Neuronal stem cell (in vitro differentiated cells): ENCODE results near the gene GRIA4.

Experiments
- DNase-seq: peaks from one replicate; pipeline ENCODE4 v3.0.0-alpha.2; 2013; ENCODE audit warnings: low spot score
- H2AFZ ChIP-seq: one replicate; pipeline ENCODE4 v1.6.1; 2013; ENCODE audit warnings: mild to moderate bottlenecking, low read length, inconsistent platforms
- H2AK5ac ChIP-seq: 2 replicates; pipeline ENCODE4 v1.6.1; 2013; ENCODE audit warnings: low read depth, mild to moderate bottlenecking, inconsistent platforms, low read length, moderate library complexity, mixed read lengths
- H2BK120ac ChIP-seq: 2 replicates; pipeline ENCODE4 v1.6.1; 2013; ENCODE audit warnings: low read depth, mild to moderate bottlenecking, inconsistent platforms, low read length, moderate library complexity, mixed read lengths
- H2BK12ac ChIP-seq: one replicate; pipeline ENCODE4 v1.6.1; 2013; ENCODE audit warnings: low read length, inconsistent platforms
- H2BK15ac ChIP-seq: 2 replicates; pipeline ENCODE4 v1.6.1; 2013; ENCODE audit warnings: mild to moderate bottlenecking, low read length, inconsistent platforms, mixed read lengths
- H2BK5ac ChIP-seq: one replicate; pipeline ENCODE4 v1.6.1; 2013; ENCODE audit warnings: inconsistent platforms, mild to moderate bottlenecking, low read length, moderate library complexity
- H3K14ac ChIP-seq: one replicate; pipeline ENCODE4 v1.6.1; 2013; ENCODE audit warnings: low read length, inconsistent platforms
- H3K18ac ChIP-seq: 2 replicates; pipeline ENCODE4 v1.6.1; 2013; ENCODE audit warnings: low read length, inconsistent platforms
- H3K23ac ChIP-seq: 2 replicates; pipeline ENCODE4 v1.6.1; 2013; ENCODE audit warnings: low read depth, mild to moderate bottlenecking, mixed read lengths, low read length, inconsistent platforms; ENCODE audit not compliant: poor library complexity
- H3K27ac ChIP-seq: replicated peaks from 3 replicates; pipeline ENCODE4 v1.5.1; 2013; ENCODE audit warnings: low read length, inconsistent platforms
- H3K27me3 ChIP-seq, 3 experiments: 2 replicates each; pipeline ENCODE4 v1.6.1; 2013; ENCODE audit warnings: low read length in 3 of 3, mild to moderate bottlenecking in 2 of 3, inconsistent platforms in 1 of 3, low read depth in 1 of 3, mixed read lengths in 1 of 3, moderate library complexity in 1 of 3; ENCODE audit not compliant: control insufficient read depth in 3 of 3, insufficient read depth in 3 of 3
- H3K36me3 ChIP-seq, 2 donors: replicated peaks in 1 of 2; 2 replicates each; pipeline ENCODE4 v1.6.1; 2013; ENCODE audit warnings: low read length in 2 of 2; ENCODE audit not compliant: control insufficient read depth in 2 of 2, insufficient read depth in 2 of 2
- H3K4ac ChIP-seq: 2 replicates; pipeline ENCODE4 v1.6.1; 2013; ENCODE audit warnings: inconsistent platforms, mild to moderate bottlenecking, low read length, moderate library complexity
- H3K4me1 ChIP-seq, 2 donors: 1 replicate in 1 of 2; 2 replicates in 1 of 2; pipeline ENCODE4 v1.6.1; 2013; ENCODE audit warnings: low read length in 2 of 2, low read depth in 1 of 2; ENCODE audit not compliant: control insufficient read depth in 2 of 2, insufficient read depth in 1 of 2
- H3K4me2 ChIP-seq: one replicate; pipeline ENCODE4 v1.6.1; 2013; ENCODE audit warnings: mild to moderate bottlenecking, low read length, inconsistent platforms; ENCODE audit not compliant: insufficient read depth, poor library complexity, severe bottlenecking
- H3K4me3 ChIP-seq, 2 donors: 2 replicates each; pipeline ENCODE4 v1.5.1; 2013; ENCODE audit warnings: low read length in 2 of 2, mild to moderate bottlenecking in 2 of 2, inconsistent platforms in 1 of 2, moderate library complexity in 1 of 2
- H3K79me1 ChIP-seq: one replicate; pipeline ENCODE4 v1.6.1; 2013; ENCODE audit warnings: low read depth, mild to moderate bottlenecking, inconsistent platforms, low read length, moderate library complexity
- H3K9ac ChIP-seq: one replicate; pipeline ENCODE4 v1.6.1; 2013; ENCODE audit warnings: mild to moderate bottlenecking, low read depth, low read length, inconsistent platforms; ENCODE audit not compliant: poor library complexity
- H3K9me3 ChIP-seq, 2 donors: replicated peaks in 1 of 2; 2 replicates each; pipeline versions ENCODE3 to v1.6.1; 2013; ENCODE audit warnings: low read length in 2 of 2, mild to moderate bottlenecking in 2 of 2, inconsistent platforms in 1 of 2, low read depth in 1 of 2, mixed read lengths in 1 of 2, moderate library complexity in 1 of 2; ENCODE audit not compliant: control insufficient read depth in 2 of 2, insufficient read depth in 1 of 2
- H4K8ac ChIP-seq: one replicate; pipeline ENCODE4 v1.6.1; 2013; ENCODE audit warnings: low read depth, mild to moderate bottlenecking, inconsistent platforms, low read length, moderate library complexity
- H4K91ac ChIP-seq: one replicate; pipeline ENCODE4 v1.6.1; 2013; ENCODE audit warnings: low read length, low read depth, mild to moderate bottlenecking, inconsistent platforms; ENCODE audit not compliant: poor library complexity
- WGBS, 2 donors: extraction: QIAGEN DNeasy Blood & Tissue Kit; methylation state at CpG; one replicate each; pipeline ENCODE4 v1.1.7; 2013; ENCODE audit warnings: missing lambda C conversion rate in 2 of 2, mixed read lengths in 1 of 2; ENCODE audit not compliant: insufficient read length in 2 of 2, insufficient replicate concordance in 1 of 2; ENCODE audit errors: extremely low coverage in 2 of 2; 5-methylcytosine and 5-hydroxymethylcytosine counted together

Gene GRIA4

GRCh38 chr11:105834461-105834860 lies 224.6 kb downstream of the GRIA4 start:
- Histone ChIP-seq H3K9ac (no peak overlapping the region), H4K8ac (no peak overlapping the region), H2BK5ac (no peak overlapping the region), H3K9me3 (no peaks in the 10 kb centered on the region), H3K36me3 (no peaks in the 10 kb centered on the region), H3K18ac (no peak overlapping the region), H2BK12ac (no peak overlapping the region), H2AK5ac (no peak overlapping the region), H2BK120ac (no peak overlapping the region), H3K4me1 (no peaks in the 10 kb centered on the region), H3K79me1 (no peaks in the 10 kb centered on the region), H3K4ac (no peak overlapping the region), H3K4me3 (no peak overlapping the region), H2AFZ (no peak overlapping the region), H3K27me3 (no peaks in the 10 kb centered on the region), H4K91ac (no peak overlapping the region), H3K23ac (no peak overlapping the region), H3K27ac (no peak overlapping the region), H3K14ac (no peak overlapping the region), H2BK15ac (no peak overlapping the region), H3K4me2 (no peak overlapping the region)
- no peak for DNase-seq
- WGBS, 2 donors: no CpG with 5 or more reads among the region's 1 CpG

- Histone ChIP-seq H3K36me3 (no peaks in the 10 kb centered on the region), H3K27ac (no peak overlapping the region), H2BK15ac (no peak overlapping the region), H3K14ac (no peak overlapping the region), H3K4me3 (no peak overlapping the region), H3K9ac (no peak overlapping the region), H3K27me3 (no peaks in the 10 kb centered on the region), H3K18ac (no peak overlapping the region), H3K23ac (no peak overlapping the region), H4K91ac (no peak overlapping the region), H3K9me3 (no peaks in the 10 kb centered on the region), H3K4me2 (no peak overlapping the region), H2AFZ (no peak overlapping the region), H4K8ac (no peak overlapping the region), H2BK120ac (no peak overlapping the region), H2BK5ac (no peak overlapping the region), H3K4ac (no peak overlapping the region), H3K4me1 (no peaks in the 10 kb centered on the region), H3K79me1 (no peaks in the 10 kb centered on the region), H2BK12ac (no peak overlapping the region), H2AK5ac (no peak overlapping the region)
- DNase-seq: no peak
- WGBS, 2 donors: no CpG with 5 or more reads among the region's 4 CpGs
Observed at GRCh38 chr11:105838668-105839384, 229.0 kb downstream of the GRIA4 start.

- H2AFZ ChIP-seq: no peak overlapping the region
Observed at GRCh38 chr11:105840391-105840790, 230.5 kb downstream of the GRIA4 start.

GRCh38 chr11:105852403-105852802 lies 242.5 kb downstream of the GRIA4 start:
- Histone ChIP-seq H3K27ac (no peak overlapping the region), H3K36me3 (no peaks in the 10 kb centered on the region), H3K9me3 (no peaks in the 10 kb centered on the region), H4K8ac (no peak overlapping the region), H3K4me3 (no peak overlapping the region), H3K14ac (no peak overlapping the region), H2BK5ac (no peak overlapping the region), H4K91ac (no peak overlapping the region), H3K4me1 (no peaks in the 10 kb centered on the region), H3K23ac (no peak overlapping the region), H3K79me1 (no peaks in the 10 kb centered on the region), H2BK12ac (no peak overlapping the region), H2BK120ac (no peak overlapping the region), H3K4me2 (no peak overlapping the region), H2AK5ac (no peak overlapping the region), H2AFZ (no peak overlapping the region), H3K27me3 (no peaks in the 10 kb centered on the region), H3K18ac (no peak overlapping the region), H2BK15ac (no peak overlapping the region), H3K9ac (no peak overlapping the region), H3K4ac (no peak overlapping the region)
- WGBS, 2 donors: no CpG with 5 or more reads among the region's 3 CpGs
- no peak for DNase-seq

More at GRCh38 chr11:105840391-105840790, 230.5 kb downstream of the GRIA4 start:
- H3K79me1 ChIP-seq: no peaks in the 10 kb centered on the region
- no peaks in the 10 kb centered on the region for H3K27me3 ChIP-seq
- H3K4ac ChIP-seq: no peak overlapping the region
- no peak overlapping the region for H2BK5ac ChIP-seq
- H3K4me1 ChIP-seq: no peaks in the 10 kb centered on the region
- WGBS, 2 donors: no CpG with 5 or more reads among the region's 4 CpGs
- H2BK15ac ChIP-seq: no peak overlapping the region
- H3K23ac ChIP-seq: no peak overlapping the region
- no peak overlapping the region for H3K4me2 ChIP-seq
- no peak overlapping the region for H2BK12ac ChIP-seq
- H2AK5ac ChIP-seq: no peak overlapping the region
- H4K91ac ChIP-seq: no peak overlapping the region
- no peak overlapping the region for H3K9ac ChIP-seq
- no peaks in the 10 kb centered on the region for H3K9me3 ChIP-seq
- H3K18ac ChIP-seq: no peak overlapping the region
- no peak for DNase-seq
- H3K27ac ChIP-seq: no peak overlapping the region
- H3K14ac ChIP-seq: no peak overlapping the region
- H3K4me3 ChIP-seq: no peak overlapping the region
- H3K36me3 ChIP-seq: no peaks in the 10 kb centered on the region
- H2BK120ac ChIP-seq: no peak overlapping the region
- no peak overlapping the region for H4K8ac ChIP-seq
